H1 (cell line): Measurements from ENCODE around the gene GRID1. TPM values are rescaled to one million over a fixed set of nuclear protein-coding genes. Genes with fewer than 3 reads are reported as not detected.

Experiments used
- CTCF ChIA-PET: fragments of 300-600 bp; sonication (Branson Sonifier 250); formaldehyde crosslinking; loops from one replicate; lab custom pipeline; 2021; ENCODE audit not compliant: partially characterized antibody; lab: Charles Lee
- POLR2A ChIA-PET: fragments of 300-600 bp; sonication (Branson Sonifier 250); formaldehyde crosslinking; loops from one replicate; lab custom pipeline; 2021; ENCODE audit warnings: inconsistent platforms; ENCODE audit not compliant: partially characterized antibody; lab: Charles Lee
- DNase-seq, 2 experiments: peaks; one replicate each; pipeline versions ENCODE4 v3.0.0 to v3.0.0-alpha.2; 2010 to 2022; ENCODE audit warnings: low spot score in 2 of 2, low read depth in 1 of 2, mixed read lengths in 1 of 2
- FAIRE-seq: peaks from 2 replicates; lab custom pipeline; 2011; peaks lifted over from hg19 to GRCh38; lab: Jason Lieb, UNC
- H2AFZ ChIP-seq: 2 replicates; pipeline ENCODE4 v1.8.1; 2012; ENCODE audit warnings: low read length, inconsistent platforms
- H2AK5ac ChIP-seq: 2 replicates; pipeline ENCODE4 v1.6.1; 2013; ENCODE audit warnings: low read depth, low read length
- H2BK120ac ChIP-seq: replicated peaks from 2 replicates; pipeline ENCODE3; 2013; ENCODE audit warnings: low read depth, low read length, inconsistent platforms
- H2BK12ac ChIP-seq: 2 replicates; pipeline ENCODE4 v1.6.1; 2013; ENCODE audit warnings: low read depth, low read length
- H2BK15ac ChIP-seq: 2 replicates; pipeline ENCODE4 v1.6.1; 2013; ENCODE audit warnings: low read length
- H2BK20ac ChIP-seq: 2 replicates; pipeline ENCODE4 v1.6.1; 2013; ENCODE audit warnings: low read length
- H2BK5ac ChIP-seq: 2 replicates; pipeline ENCODE4 v1.6.1; 2013; ENCODE audit warnings: low read depth, low read length
- H3K14ac ChIP-seq: 2 replicates; pipeline ENCODE4 v1.6.1; 2013; ENCODE audit warnings: inconsistent platforms; ENCODE audit not compliant: insufficient read length
- H3K18ac ChIP-seq: 2 replicates; pipeline ENCODE4 v1.6.1; 2013; ENCODE audit warnings: low read length; ENCODE audit errors: extremely low read depth
- H3K23ac ChIP-seq: 2 replicates; pipeline ENCODE4 v1.6.1; 2013; ENCODE audit warnings: inconsistent platforms; ENCODE audit not compliant: insufficient read length
- H3K23me2 ChIP-seq: 2 replicates; pipeline ENCODE4 v1.6.1; 2013; ENCODE audit warnings: low read depth, low read length
- H3K27ac ChIP-seq: 2 replicates; pipeline ENCODE4 v1.6.1; 2011; ENCODE audit warnings: low read depth, low read length, inconsistent platforms
- H3K27me3 ChIP-seq, 4 experiments: replicated peaks in 1 of 4; 1 replicate in 1 of 4; 2 replicates in 3 of 4; pipeline versions ENCODE4 v1.6.1 to v1.8.1; 2011 to 2013; ENCODE audit warnings: low read length in 3 of 4, mild to moderate bottlenecking in 3 of 4, inconsistent platforms in 2 of 4, mixed read lengths in 2 of 4, moderate library complexity in 1 of 4; ENCODE audit not compliant: control insufficient read depth in 3 of 4, insufficient read depth in 3 of 4; ENCODE audit errors: extremely low read depth in 1 of 4
- H3K36me3 ChIP-seq, 4 experiments: 2 replicates each; pipeline versions ENCODE4 v1.6.1 to v1.8.1; 2011 to 2013; ENCODE audit warnings: mild to moderate bottlenecking in 4 of 4, low read length in 3 of 4, moderate library complexity in 2 of 4, control low read depth in 1 of 4, inconsistent platforms in 1 of 4; ENCODE audit not compliant: insufficient read depth in 4 of 4, control insufficient read depth in 2 of 4
- H3K4ac ChIP-seq: replicated peaks from 2 replicates; pipeline ENCODE3; 2013; ENCODE audit warnings: low read length, low read depth, mixed read lengths, inconsistent platforms; ENCODE audit not compliant: insufficient read length
- H3K4me1 ChIP-seq, 4 experiments: replicated peaks in 1 of 4; 1 replicate in 1 of 4; 2 replicates in 3 of 4; pipeline versions ENCODE4 v1.6.1 to v1.8.1; 2011 to 2013; ENCODE audit warnings: low read length in 3 of 4, inconsistent platforms in 2 of 4, mixed read lengths in 1 of 4; ENCODE audit not compliant: insufficient read depth in 4 of 4, control insufficient read depth in 3 of 4
- H3K4me2 ChIP-seq, 2 experiments: 2 replicates each; pipeline versions ENCODE4 v1.6.1 to v1.8.1; 2011 to 2013; ENCODE audit warnings: low read depth in 2 of 2, low read length in 2 of 2, control low read depth in 1 of 2, inconsistent platforms in 1 of 2, mild to moderate bottlenecking in 1 of 2; ENCODE audit not compliant: insufficient read depth in 1 of 2
- H3K4me3 ChIP-seq, 4 experiments: fragments of 200-600, 300-600 bp in 1 of 4; sonication (generic), shearing (Covaris generic), sonication (Bioruptor Twin) in 1 of 4; 2 replicates each; pipeline versions ENCODE4 v1.5.1 to v1.8.1; 2011 to 2016; ENCODE audit warnings: low read length in 4 of 4, low read depth in 3 of 4, control low read depth in 2 of 4, inconsistent platforms in 2 of 4, mild to moderate bottlenecking in 2 of 4, mixed read lengths in 1 of 4, moderate library complexity in 1 of 4; ENCODE audit not compliant: insufficient read depth in 2 of 4; ENCODE audit errors: extremely low read depth in 1 of 4
- H3K56ac ChIP-seq: replicated peaks from 2 replicates; pipeline ENCODE3; 2013; ENCODE audit warnings: low read depth, mild to moderate bottlenecking, mixed read lengths, low read length, inconsistent platforms; ENCODE audit not compliant: insufficient read length
- H3K79me1 ChIP-seq: 2 replicates; pipeline ENCODE4 v1.6.1; 2013; ENCODE audit warnings: low read depth, low read length, control low read depth
- H3K79me2 ChIP-seq, 2 experiments: 2 replicates each; pipeline versions ENCODE4 v1.6.1 to v1.8.1; 2012 to 2013; ENCODE audit warnings: low read length in 2 of 2, mild to moderate bottlenecking in 2 of 2, inconsistent platforms in 1 of 2; ENCODE audit not compliant: insufficient read depth in 2 of 2, control insufficient read depth in 1 of 2
- H3K9ac ChIP-seq, 4 experiments: replicated peaks in 1 of 4; 1 replicate in 1 of 4; 2 replicates in 3 of 4; pipeline versions ENCODE4 v1.6.1 to v1.8.1; 2011 to 2013; ENCODE audit warnings: low read depth in 3 of 4, low read length in 3 of 4, control low read depth in 2 of 4, mild to moderate bottlenecking in 2 of 4, moderate library complexity in 2 of 4, inconsistent platforms in 1 of 4; ENCODE audit errors: extremely low read depth in 1 of 4
- H3K9me3 ChIP-seq, 2 experiments: 2 replicates each; pipeline versions ENCODE4 v1.6.1 to v1.8.1; 2012 to 2013; ENCODE audit warnings: mild to moderate bottlenecking in 2 of 2, moderate library complexity in 2 of 2, control low read depth in 1 of 2, inconsistent platforms in 1 of 2, low read depth in 1 of 2, low read length in 1 of 2, mixed read lengths in 1 of 2; ENCODE audit not compliant: insufficient read depth in 2 of 2
- H4K20me1 ChIP-seq, 2 experiments: replicated peaks in 1 of 2; 2 replicates each; pipeline versions ENCODE3 to v1.8.1; 2011 to 2013; ENCODE audit warnings: inconsistent platforms in 2 of 2, low read length in 2 of 2, mild to moderate bottlenecking in 1 of 2; ENCODE audit not compliant: insufficient read depth in 2 of 2, control insufficient read depth in 1 of 2
- H4K5ac ChIP-seq: 2 replicates; pipeline ENCODE4 v1.6.1; 2013; ENCODE audit warnings: low read length, low read depth, mixed read lengths, inconsistent platforms; ENCODE audit not compliant: insufficient read length
- H4K8ac ChIP-seq: 2 replicates; pipeline ENCODE4 v1.8.0; 2013; ENCODE audit warnings: mild to moderate bottlenecking, moderate library complexity, low read length, inconsistent platforms; ENCODE audit not compliant: insufficient read depth; ENCODE audit errors: extremely low read depth
- H4K91ac ChIP-seq: replicated peaks from 2 replicates; pipeline ENCODE3; 2013; ENCODE audit warnings: low read length, mixed read lengths, inconsistent platforms; ENCODE audit not compliant: insufficient read length
- BCL11A ChIP-seq, 2 experiments: IDR thresholded peaks; one replicate each; pipeline ENCODE4 v1.6.1; 2011; ENCODE audit warnings: low read depth in 2 of 2, low read length in 2 of 2, mild to moderate bottlenecking in 2 of 2
- CHD2 ChIP-seq: IDR thresholded peaks from 2 replicates; pipeline ENCODE4 v1.6.1; 2012; ENCODE audit warnings: low read length, improper control_type of control experiment
- E2F6 ChIP-seq: IDR thresholded peaks from 2 replicates; pipeline ENCODE4 v1.6.1; 2012; ENCODE audit warnings: inconsistent platforms
- SIN3A ChIP-seq, 2 experiments: IDR thresholded peaks in 1 of 2; conservative IDR thresholded peaks in 1 of 2; 2 replicates each; pipeline ENCODE4 v1.6.1; 2011 to 2012; ENCODE audit warnings: low read length in 2 of 2, improper control_type of control experiment in 1 of 2, low read depth in 1 of 2, mild to moderate bottlenecking in 1 of 2
- WGBS, 2 experiments: shearing (Covaris generic) in 1 of 2; methylation state at CpG; one replicate each; pipeline versions ENCODE4 v1.1.6 to v1.1.7; 2013 to 2015; ENCODE audit warnings: low lambda C conversion rate in 2 of 2, mixed read lengths in 2 of 2, inconsistent platforms in 1 of 2, low coverage in 1 of 2, missing lambda C conversion rate in 1 of 2; ENCODE audit not compliant: insufficient replicate concordance in 2 of 2, insufficient coverage in 1 of 2, insufficient read length in 1 of 2; ENCODE audit errors: extremely low coverage in 1 of 2, missing lambda C conversion rate in 1 of 2; 5-methylcytosine and 5-hydroxymethylcytosine counted together
- polyA plus RNA-seq, 7 experiments: library from polyadenylated mRNA; depleted of rRNA in 3 of 7; stranded (reverse) in 5 of 7; unstranded in 2 of 7; fragments of >200 nt in 5 of 7; fragments of 200-250 nt in 2 of 7; gene quantifications; 1 replicate in 5 of 7; 2 replicates in 1 of 7; 4 replicates in 1 of 7; pipeline versions ENCODE4 v1.2.1 to v1.2.3, GENCODE V29; 2011 to 2013; ENCODE audit warnings: missing spikeins in 2 of 7, mixed read lengths in 2 of 7
- total RNA-seq: library from RNA; stranded (reverse); fragmentation: NEBNext Ultra II Directional; extraction: Animal tissue kit (Norgen Biotek cat#: 25700); gene quantifications from 2 replicates; pipeline ENCODE4 v1.2.1, GENCODE V29; 2021

GRID1 gene
- total and polyA plus RNA-seq, 2 of the 8 experiments (the other 6 are each of a cell fraction or from before 2014, with no cell fraction given) = 0.22 to 0.30 TPM

GRCh38 chr10:86149257-86149656 lies 217.3 kb downstream of the GRID1 start:
- no peak overlapping the region for H2BK15ac ChIP-seq
- WGBS, 2 experiments = 71% methylated on average over 7 of the region's 7 CpGs; no CpG with 5 or more reads in 1 of the 2 experiments
- H3K27ac ChIP-seq = no peak overlapping the region
- no peak overlapping the region for H4K8ac ChIP-seq
- CTCF ChIA-PET = no interaction called here
- H3K9me3 ChIP-seq = no peaks in the 10 kb centered on the region
- H3K18ac ChIP-seq = no peak overlapping the region
- POLR2A ChIA-PET = no interaction called here
- H3K23ac ChIP-seq = no peak overlapping the region
- no peak overlapping the region for H2BK12ac ChIP-seq
- H3K4me1 ChIP-seq = peaks cover 0 to 2% (median 0%) of the 10 kb centered on the region in 4 experiments; a peak in 3 of 7 replicates
- H3K79me2 ChIP-seq = no peaks in the 10 kb centered on the region
- no peak overlapping the region for H2BK5ac ChIP-seq
- no peaks in the 10 kb centered on the region for H4K20me1 ChIP-seq
- H2BK120ac ChIP-seq = no peak overlapping the region
- H3K36me3 ChIP-seq = no peaks in the 10 kb centered on the region
- no peak overlapping the region for H3K56ac ChIP-seq
- H3K9ac ChIP-seq = no peak overlapping the region
- H3K4ac ChIP-seq = no peak overlapping the region
- no peak for DNase-seq
- no peak overlapping the region for H2BK20ac ChIP-seq
- H3K79me1 ChIP-seq = no peaks in the 10 kb centered on the region
- H3K14ac ChIP-seq = no peak overlapping the region
- H2AFZ ChIP-seq = no peak overlapping the region
- H4K5ac ChIP-seq = no peak overlapping the region
- H3K4me3 ChIP-seq = no peak overlapping the region
- H3K27me3 ChIP-seq = no peaks in the 10 kb centered on the region
- no peak overlapping the region for H3K4me2 ChIP-seq
- FAIRE-seq = no peak
- no peaks in the 10 kb centered on the region for H3K23me2 ChIP-seq
- H2AK5ac ChIP-seq = no peak overlapping the region
- 0 out of 2 replicates have a peak, but pooled peaks have one; percentile 37 for TF ChIP-seq E2F6
- no peak for TF ChIP-seq SIN3A (conservative IDR thresholded peaks at IDR 0.05 in 1 of 2, IDR thresholded peaks at IDR 0.05 in 1 of 2; ENCODE audit: low read depth in 1 of 2, low read length in 2 of 2)
- TF ChIP-seq BCL11A (IDR thresholded peaks at IDR 0.05; ENCODE audit: low read depth in 2 of 2, low read length in 2 of 2) = no peak
- TF ChIP-seq CHD2 = no peak
- H4K91ac ChIP-seq = no peak overlapping the region
